Suprapubic skin (tissue), 3 donors: ENCODE measurements around the gene SMPX.

Experiments used
- EP300 ChIP-seq: sonication (generic); formaldehyde crosslinking; IDR thresholded peaks from one replicate; pipeline ENCODE4 v1.6.1; 2017; ENCODE audit warnings: antibody characterized with exemption
- POLR2A ChIP-seq, 2 donors: fragments of 450-650 bp; IDR thresholded peaks; one replicate each; pipeline ENCODE4 v1.6.1; 2017; ENCODE audit warnings: antibody characterized with exemption in 2 of 2, mild to moderate bottlenecking in 2 of 2, moderate library complexity in 2 of 2
- TF ChIP-seq, protein P1 (sequence below), 2 donors: fragments of 200-600 bp in 1 of 2; fragments of 450-650 bp in 1 of 2; sonication (generic) in 1 of 2; IDR thresholded peaks; one replicate each; pipeline ENCODE4 v1.5.1; 2016 to 2019; ENCODE audit warnings: antibody characterized with exemption in 2 of 2, mild to moderate bottlenecking in 1 of 2, moderate library complexity in 1 of 2

DNA sequence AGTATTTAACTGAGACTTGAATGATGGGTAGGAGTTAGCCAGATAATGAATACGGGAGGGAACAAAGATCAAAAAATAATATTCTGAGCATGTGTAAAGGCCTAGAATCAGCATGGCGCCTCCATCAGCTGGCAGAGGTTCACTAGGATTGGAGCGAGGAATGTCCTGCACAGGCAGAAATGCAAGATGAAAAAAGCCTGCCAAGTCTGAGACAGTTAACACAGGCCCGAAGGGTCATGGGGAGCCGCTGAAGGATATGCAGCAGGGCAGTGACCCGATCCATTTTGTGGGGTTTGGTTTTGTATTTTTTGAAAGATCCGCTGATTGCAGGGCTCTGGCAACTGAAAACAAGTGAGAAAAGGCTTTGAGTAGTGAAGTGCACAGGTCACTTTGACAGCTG lies 40.1 kb downstream of the SMPX start:
- TF ChIP-seq, protein P1, sequence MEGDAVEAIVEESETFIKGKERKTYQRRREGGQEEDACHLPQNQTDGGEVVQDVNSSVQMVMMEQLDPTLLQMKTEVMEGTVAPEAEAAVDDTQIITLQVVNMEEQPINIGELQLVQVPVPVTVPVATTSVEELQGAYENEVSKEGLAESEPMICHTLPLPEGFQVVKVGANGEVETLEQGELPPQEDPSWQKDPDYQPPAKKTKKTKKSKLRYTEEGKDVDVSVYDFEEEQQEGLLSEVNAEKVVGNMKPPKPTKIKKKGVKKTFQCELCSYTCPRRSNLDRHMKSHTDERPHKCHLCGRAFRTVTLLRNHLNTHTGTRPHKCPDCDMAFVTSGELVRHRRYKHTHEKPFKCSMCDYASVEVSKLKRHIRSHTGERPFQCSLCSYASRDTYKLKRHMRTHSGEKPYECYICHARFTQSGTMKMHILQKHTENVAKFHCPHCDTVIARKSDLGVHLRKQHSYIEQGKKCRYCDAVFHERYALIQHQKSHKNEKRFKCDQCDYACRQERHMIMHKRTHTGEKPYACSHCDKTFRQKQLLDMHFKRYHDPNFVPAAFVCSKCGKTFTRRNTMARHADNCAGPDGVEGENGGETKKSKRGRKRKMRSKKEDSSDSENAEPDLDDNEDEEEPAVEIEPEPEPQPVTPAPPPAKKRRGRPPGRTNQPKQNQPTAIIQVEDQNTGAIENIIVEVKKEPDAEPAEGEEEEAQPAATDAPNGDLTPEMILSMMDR (IDR thresholded peaks at IDR 0.05) = no peak
- TF ChIP-seq POLR2A (IDR thresholded peaks at IDR 0.05) (no peak), EP300 (no peak)
